WTC11 (cell line): ENCODE data around the gene TRPV6. TPM values are rescaled to one million over a fixed set of nuclear protein-coding genes. Genes with fewer than 3 reads are reported as not detected.

Source experiments
- ATAC-seq: fragments of 200-7000 bp; cut with Tn5 transposase; 2 replicates; pipeline ENCODE4 v1.10.0; 2021; ENCODE audit warnings: mild to moderate bottlenecking, moderate library complexity
- CTCF ChIA-PET: fragments of 300-600 bp; sonication (Branson Sonifier 250); formaldehyde crosslinking; loops from one replicate; lab custom pipeline; 2021; ENCODE audit warnings: antibody characterized with exemption; lab: Charles Lee
- POLR2A ChIA-PET: fragments of 350-600 bp; sonication (Branson Sonifier 250); formaldehyde crosslinking; loops from one replicate; lab custom pipeline; 2021; ENCODE audit warnings: antibody characterized with exemption; lab: Charles Lee
- DNase-seq: peaks from one replicate; pipeline ENCODE4 v3.0.0; 2021; ENCODE audit warnings: low spot score
- H3K27ac Mint-ChIP-seq: 2 replicates; pipeline ENCODE4 v1.8.0; 2021; ENCODE audit warnings: mixed read lengths
- H3K27me3 Mint-ChIP-seq: 2 replicates; pipeline ENCODE4 v1.8.0; 2021; ENCODE audit warnings: low read depth, mild to moderate bottlenecking, moderate library complexity, mixed read lengths
- H3K36me3 Mint-ChIP-seq: 2 replicates; pipeline ENCODE4 v1.8.0; 2021; ENCODE audit warnings: mixed read lengths
- H3K4me1 Mint-ChIP-seq: 2 replicates; pipeline ENCODE4 v1.8.0; 2022; ENCODE audit warnings: mixed read lengths
- H3K4me3 Mint-ChIP-seq: 2 replicates; pipeline ENCODE4 v1.8.0; 2021; ENCODE audit warnings: mild to moderate bottlenecking, moderate library complexity, mixed read lengths
- H3K9me3 Mint-ChIP-seq: 2 replicates; pipeline ENCODE4 v1.8.0; 2021; ENCODE audit warnings: mixed read lengths
- ATF1 ChIP-seq: sonication (generic); formaldehyde crosslinking; IDR thresholded peaks from 2 replicates; pipeline ENCODE4 v1.8.1; 2023; ENCODE audit warnings: mild to moderate bottlenecking, moderate library complexity, missing genetic modification reagents
- CBFB ChIP-seq: sonication (generic); formaldehyde crosslinking; IDR thresholded peaks from 2 replicates; pipeline ENCODE4 v1.8.1; 2022; ENCODE audit warnings: mild to moderate bottlenecking, low read depth, missing genetic modification reagents
- CREM ChIP-seq: sonication (generic); formaldehyde crosslinking; IDR thresholded peaks from 2 replicates; pipeline ENCODE4 v1.8.1; 2022; ENCODE audit warnings: mild to moderate bottlenecking, missing genetic modification reagents, moderate library complexity
- FOXJ3 ChIP-seq: sonication (generic); formaldehyde crosslinking; IDR thresholded peaks from 2 replicates; pipeline ENCODE4 v1.9.0; 2021; ENCODE audit warnings: missing genetic modification reagents, mild to moderate bottlenecking, borderline replicate concordance
- FOXP1 ChIP-seq: sonication (generic); formaldehyde crosslinking; IDR thresholded peaks from 2 replicates; pipeline ENCODE4 v1.8.0; 2022; ENCODE audit warnings: missing genetic modification reagents, mild to moderate bottlenecking, moderate library complexity, borderline replicate concordance
- HMGA2 ChIP-seq: fragments of 250-450 bp; sonication (Bioruptor Pico); IDR thresholded peaks from 2 replicates; pipeline ENCODE4 v1.4.0; 2021; ENCODE audit warnings: mild to moderate bottlenecking, moderate library complexity
- MXD4 ChIP-seq: fragments of 250-450 bp; sonication (Bioruptor Pico); IDR thresholded peaks from 2 replicates; pipeline ENCODE4 v1.8.0; 2021; ENCODE audit warnings: mild to moderate bottlenecking, moderate library complexity, borderline replicate concordance
- MYBL2 ChIP-seq: sonication (generic); formaldehyde crosslinking; IDR thresholded peaks from 2 replicates; pipeline ENCODE4 v1.8.1; 2023; ENCODE audit warnings: mild to moderate bottlenecking, moderate library complexity, missing genetic modification reagents
- NFYB ChIP-seq: sonication (generic); formaldehyde crosslinking; conservative IDR thresholded peaks from 2 replicates; pipeline ENCODE4 v1.8.0; 2022; ENCODE audit warnings: low read depth, missing genetic modification reagents
- ZNF396 ChIP-seq: fragments of 250-450 bp; sonication (Bioruptor Pico); IDR thresholded peaks from 2 replicates; pipeline ENCODE4 v1.8.0; 2021; ENCODE audit warnings: mild to moderate bottlenecking, moderate library complexity, borderline replicate concordance
- ZNF416 ChIP-seq: fragments of 250-450 bp; sonication (Bioruptor Pico); IDR thresholded peaks from 2 replicates; pipeline ENCODE4 v1.9.0; 2021; ENCODE audit warnings: mild to moderate bottlenecking, inconsistent platforms
- ZNF423 ChIP-seq: fragments of 250-450 bp; sonication (Bioruptor Pico); IDR thresholded peaks from 2 replicates; pipeline ENCODE4 v2.1.2; 2022; ENCODE audit warnings: mild to moderate bottlenecking, moderate library complexity
- total RNA-seq: library from RNA; stranded (reverse); gene quantifications from 3 replicates; pipeline ENCODE4 v1.2.3, GENCODE V29; 2021
- TF ChIP-seq, protein P1 (sequence below): sonication (generic); formaldehyde crosslinking; IDR thresholded peaks from 2 replicates; pipeline ENCODE4 v1.8.1; 2022; ENCODE audit warnings: low read depth, mild to moderate bottlenecking, moderate library complexity, missing genetic modification reagents, borderline replicate concordance
- TF ChIP-seq, protein P2 (sequence below): sonication (generic); formaldehyde crosslinking; IDR thresholded peaks from 2 replicates; pipeline ENCODE4 v1.8.0; 2022; ENCODE audit warnings: mild to moderate bottlenecking, missing genetic modification reagents
- TF ChIP-seq, protein P3 (sequence below): sonication (generic); formaldehyde crosslinking; IDR thresholded peaks from 2 replicates; pipeline ENCODE4 v1.8.0; 2022; ENCODE audit warnings: mild to moderate bottlenecking, missing genetic modification reagents
- TF ChIP-seq, protein P4 (sequence below): sonication (generic); formaldehyde crosslinking; IDR thresholded peaks from 2 replicates; pipeline ENCODE4 v1.8.0; 2023; ENCODE audit warnings: missing genetic modification reagents
- TF ChIP-seq, protein P5 (sequence below): sonication (generic); formaldehyde crosslinking; IDR thresholded peaks from 2 replicates; pipeline ENCODE4 v1.8.1; 2023; ENCODE audit warnings: mild to moderate bottlenecking, missing genetic modification reagents
- TF ChIP-seq, protein P6 (sequence below): fragments of 250-450 bp; sonication (Bioruptor Pico); conservative IDR thresholded peaks from 2 replicates; pipeline ENCODE4 v1.9.0; 2021; ENCODE audit warnings: mild to moderate bottlenecking
- TF ChIP-seq, protein P7 (sequence below): fragments of 250-450 bp; sonication (Bioruptor Pico); IDR thresholded peaks from 2 replicates; pipeline ENCODE4 v1.9.0; 2021; ENCODE audit warnings: mild to moderate bottlenecking
- TF ChIP-seq, protein P8 (sequence below): sonication (generic); formaldehyde crosslinking; IDR thresholded peaks from 2 replicates; pipeline ENCODE4 v1.8.0; 2022; ENCODE audit warnings: mild to moderate bottlenecking, missing genetic modification reagents
- TF ChIP-seq, protein P9 (sequence below): fragments of 250-450 bp; sonication (Bioruptor Pico); IDR thresholded peaks from 2 replicates; pipeline ENCODE4 v1.9.0; 2021; ENCODE audit warnings: mild to moderate bottlenecking, borderline replicate concordance

The TRPV6 gene
- total RNA-seq, 1 experiment from 2014 or later, result 0.63 TPM

DNA sequence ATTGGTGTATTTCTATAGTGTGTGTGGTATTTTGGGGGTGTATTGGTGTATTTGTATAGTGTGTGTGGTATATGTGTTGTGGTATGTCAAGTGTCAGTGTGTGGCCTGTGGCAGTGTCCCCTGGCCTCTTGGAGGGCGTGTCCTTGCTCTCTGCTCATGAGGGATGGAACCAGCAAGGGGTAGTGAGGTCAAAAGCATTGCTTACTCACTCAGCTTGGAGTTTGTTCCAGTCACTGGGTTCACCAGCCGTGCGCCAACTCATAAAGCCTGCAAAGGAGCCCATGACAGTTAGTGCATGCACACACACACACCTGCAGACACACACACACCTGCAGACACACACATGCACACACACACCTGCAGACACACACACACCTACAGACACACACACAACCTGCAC lies 4.3 kb upstream of the TRPV6 start (continued):
- TF ChIP-seq, protein P1, sequence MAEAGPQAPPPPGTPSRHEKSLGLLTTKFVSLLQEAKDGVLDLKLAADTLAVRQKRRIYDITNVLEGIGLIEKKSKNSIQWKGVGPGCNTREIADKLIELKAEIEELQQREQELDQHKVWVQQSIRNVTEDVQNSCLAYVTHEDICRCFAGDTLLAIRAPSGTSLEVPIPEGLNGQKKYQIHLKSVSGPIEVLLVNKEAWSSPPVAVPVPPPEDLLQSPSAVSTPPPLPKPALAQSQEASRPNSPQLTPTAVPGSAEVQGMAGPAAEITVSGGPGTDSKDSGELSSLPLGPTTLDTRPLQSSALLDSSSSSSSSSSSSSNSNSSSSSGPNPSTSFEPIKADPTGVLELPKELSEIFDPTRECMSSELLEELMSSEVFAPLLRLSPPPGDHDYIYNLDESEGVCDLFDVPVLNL (CRISPR knock-in tag), result no peak
- TF ChIP-seq, protein P2, sequence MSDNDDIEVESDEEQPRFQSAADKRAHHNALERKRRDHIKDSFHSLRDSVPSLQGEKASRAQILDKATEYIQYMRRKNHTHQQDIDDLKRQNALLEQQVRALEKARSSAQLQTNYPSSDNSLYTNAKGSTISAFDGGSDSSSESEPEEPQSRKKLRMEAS (CRISPR knock-in tag), result no peak
- TF ChIP-seq ATF1 (CRISPR knock-in tag) (no peak), CBFB (CRISPR knock-in tag) (no peak), ZNF423 (CRISPR knock-in tag) (no peak), MXD4 (CRISPR knock-in tag) (no peak), MYBL2 (no peak), HMGA2 (CRISPR knock-in tag) (no peak), ZNF396 (CRISPR knock-in tag) (no peak), ZNF416 (CRISPR knock-in tag) (no peak), FOXP1 (CRISPR knock-in tag) (no peak)
- TF ChIP-seq, protein P3, sequence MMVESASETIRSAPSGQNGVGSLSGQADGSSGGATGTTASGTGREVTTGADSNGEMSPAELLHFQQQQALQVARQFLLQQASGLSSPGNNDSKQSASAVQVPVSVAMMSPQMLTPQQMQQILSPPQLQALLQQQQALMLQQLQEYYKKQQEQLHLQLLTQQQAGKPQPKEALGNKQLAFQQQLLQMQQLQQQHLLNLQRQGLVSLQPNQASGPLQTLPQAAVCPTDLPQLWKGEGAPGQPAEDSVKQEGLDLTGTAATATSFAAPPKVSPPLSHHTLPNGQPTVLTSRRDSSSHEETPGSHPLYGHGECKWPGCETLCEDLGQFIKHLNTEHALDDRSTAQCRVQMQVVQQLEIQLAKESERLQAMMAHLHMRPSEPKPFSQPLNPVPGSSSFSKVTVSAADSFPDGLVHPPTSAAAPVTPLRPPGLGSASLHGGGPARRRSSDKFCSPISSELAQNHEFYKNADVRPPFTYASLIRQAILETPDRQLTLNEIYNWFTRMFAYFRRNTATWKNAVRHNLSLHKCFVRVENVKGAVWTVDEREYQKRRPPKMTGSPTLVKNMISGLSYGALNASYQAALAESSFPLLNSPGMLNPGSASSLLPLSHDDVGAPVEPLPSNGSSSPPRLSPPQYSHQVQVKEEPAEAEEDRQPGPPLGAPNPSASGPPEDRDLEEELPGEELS (CRISPR knock-in tag), result no peak
- TF ChIP-seq, protein P4, sequence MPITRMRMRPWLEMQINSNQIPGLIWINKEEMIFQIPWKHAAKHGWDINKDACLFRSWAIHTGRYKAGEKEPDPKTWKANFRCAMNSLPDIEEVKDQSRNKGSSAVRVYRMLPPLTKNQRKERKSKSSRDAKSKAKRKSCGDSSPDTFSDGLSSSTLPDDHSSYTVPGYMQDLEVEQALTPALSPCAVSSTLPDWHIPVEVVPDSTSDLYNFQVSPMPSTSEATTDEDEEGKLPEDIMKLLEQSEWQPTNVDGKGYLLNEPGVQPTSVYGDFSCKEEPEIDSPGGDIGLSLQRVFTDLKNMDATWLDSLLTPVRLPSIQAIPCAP (CRISPR knock-in tag), result no peak
- TF ChIP-seq, protein P5, sequence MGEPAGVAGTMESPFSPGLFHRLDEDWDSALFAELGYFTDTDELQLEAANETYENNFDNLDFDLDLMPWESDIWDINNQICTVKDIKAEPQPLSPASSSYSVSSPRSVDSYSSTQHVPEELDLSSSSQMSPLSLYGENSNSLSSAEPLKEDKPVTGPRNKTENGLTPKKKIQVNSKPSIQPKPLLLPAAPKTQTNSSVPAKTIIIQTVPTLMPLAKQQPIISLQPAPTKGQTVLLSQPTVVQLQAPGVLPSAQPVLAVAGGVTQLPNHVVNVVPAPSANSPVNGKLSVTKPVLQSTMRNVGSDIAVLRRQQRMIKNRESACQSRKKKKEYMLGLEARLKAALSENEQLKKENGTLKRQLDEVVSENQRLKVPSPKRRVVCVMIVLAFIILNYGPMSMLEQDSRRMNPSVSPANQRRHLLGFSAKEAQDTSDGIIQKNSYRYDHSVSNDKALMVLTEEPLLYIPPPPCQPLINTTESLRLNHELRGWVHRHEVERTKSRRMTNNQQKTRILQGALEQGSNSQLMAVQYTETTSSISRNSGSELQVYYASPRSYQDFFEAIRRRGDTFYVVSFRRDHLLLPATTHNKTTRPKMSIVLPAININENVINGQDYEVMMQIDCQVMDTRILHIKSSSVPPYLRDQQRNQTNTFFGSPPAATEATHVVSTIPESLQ, result no peak
- TF ChIP-seq, protein P6, sequence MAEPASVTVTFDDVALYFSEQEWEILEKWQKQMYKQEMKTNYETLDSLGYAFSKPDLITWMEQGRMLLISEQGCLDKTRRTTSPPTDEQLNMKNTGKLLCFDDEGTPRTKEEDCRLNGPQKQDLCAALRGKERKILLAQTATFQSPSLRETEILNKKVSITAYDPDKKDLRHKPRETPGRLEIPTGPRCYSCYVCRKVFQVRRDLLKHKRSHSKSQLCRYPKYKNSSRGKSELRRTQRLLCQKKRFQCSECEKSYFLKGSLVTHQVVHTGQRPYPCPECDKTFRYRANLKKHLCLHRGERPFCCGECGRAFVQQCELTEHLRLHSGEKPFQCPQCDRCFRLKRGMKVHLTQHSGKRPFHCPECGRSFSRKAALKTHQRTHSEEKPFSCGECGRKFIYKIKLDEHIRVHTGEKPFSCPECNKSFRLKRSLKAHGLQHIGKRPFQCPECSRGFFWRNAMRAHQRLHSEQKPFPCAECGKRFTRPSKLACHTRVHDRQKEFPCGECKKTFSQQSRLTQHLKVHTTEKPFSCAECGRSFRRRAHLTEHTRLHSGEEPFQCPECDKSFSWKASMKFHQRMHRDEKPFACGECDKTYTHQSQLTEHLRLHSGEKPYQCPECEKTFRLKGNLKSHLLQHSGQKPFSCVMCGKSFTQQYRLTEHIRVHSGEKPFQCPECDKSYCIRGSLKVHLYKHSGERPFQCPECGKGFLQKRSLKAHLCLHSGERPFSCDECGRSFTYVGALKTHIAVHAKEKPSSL, result no peak
- TF ChIP-seq, protein P7, sequence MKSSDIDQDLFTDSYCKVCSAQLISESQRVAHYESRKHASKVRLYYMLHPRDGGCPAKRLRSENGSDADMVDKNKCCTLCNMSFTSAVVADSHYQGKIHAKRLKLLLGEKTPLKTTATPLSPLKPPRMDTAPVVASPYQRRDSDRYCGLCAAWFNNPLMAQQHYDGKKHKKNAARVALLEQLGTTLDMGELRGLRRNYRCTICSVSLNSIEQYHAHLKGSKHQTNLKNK (CRISPR knock-in tag), result no peak

DNA sequence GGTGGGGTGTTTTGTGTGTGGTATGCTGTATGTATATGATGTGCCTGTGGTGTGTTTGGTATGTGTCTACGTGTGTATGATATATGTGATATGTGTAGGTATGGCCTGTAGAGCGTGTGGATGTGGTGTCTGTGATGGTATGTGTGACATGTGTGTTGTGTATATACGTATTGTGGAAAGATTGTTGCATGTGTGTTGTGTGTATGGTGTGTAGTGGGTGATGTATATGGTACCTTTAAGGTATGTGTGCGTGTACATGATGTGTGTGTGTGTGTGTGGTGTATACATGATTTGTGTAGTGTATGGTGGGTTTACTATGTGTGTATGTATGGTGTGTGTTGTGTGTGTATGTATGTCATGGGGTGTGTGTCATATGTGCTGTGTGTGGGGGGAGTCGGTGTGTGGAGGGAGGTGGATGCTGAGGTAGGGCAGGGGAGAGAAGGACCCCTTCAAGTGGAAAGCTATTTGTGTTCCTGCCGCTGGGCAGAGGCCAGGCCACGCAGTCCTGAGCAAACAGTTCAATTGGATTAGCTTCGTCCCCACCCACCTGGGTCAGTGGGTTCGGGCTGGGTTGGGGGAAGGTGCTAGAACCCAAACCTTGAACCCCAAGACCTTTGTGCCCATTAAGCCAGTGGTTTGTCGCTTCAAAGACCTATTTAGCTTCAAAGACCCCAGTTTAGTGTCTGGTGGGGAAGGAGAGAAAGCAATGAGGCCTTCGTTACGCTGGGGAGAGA lies 1.9 kb upstream of the TRPV6 start:
- H3K4me1 Mint-ChIP-seq, result peaks cover 8% of the 10 kb centered on the region
- no peak for ATAC-seq
- no peaks in the 10 kb centered on the region for H3K36me3 Mint-ChIP-seq
- no peak overlapping the region for H3K4me3 Mint-ChIP-seq
- POLR2A ChIA-PET, result interaction anchor here (0.6 kb wide), 1 partner anchor 11 kb away, joined by 4 read pairs; no protein-coding TSS in a partner anchor
- H3K27me3 Mint-ChIP-seq, result no peaks in the 10 kb centered on the region; the same call in 1 of the 2 replicates
- H3K9me3 Mint-ChIP-seq, result peaks cover 7% of the 10 kb centered on the region
- no peak overlapping the region for H3K27ac Mint-ChIP-seq
- no peak for DNase-seq
- CTCF ChIA-PET, result interaction anchor here (1.0 to 2.1 kb wide), 4 partner anchors 46 to 328 kb away, joined by 4 to 11 read pairs (median 7); partner anchors contain the start of gene TRPV5
- TF ChIP-seq HMGA2 (CRISPR knock-in tag), result no peak
- TF ChIP-seq CREM, result no peak
- TF ChIP-seq, protein P8, sequence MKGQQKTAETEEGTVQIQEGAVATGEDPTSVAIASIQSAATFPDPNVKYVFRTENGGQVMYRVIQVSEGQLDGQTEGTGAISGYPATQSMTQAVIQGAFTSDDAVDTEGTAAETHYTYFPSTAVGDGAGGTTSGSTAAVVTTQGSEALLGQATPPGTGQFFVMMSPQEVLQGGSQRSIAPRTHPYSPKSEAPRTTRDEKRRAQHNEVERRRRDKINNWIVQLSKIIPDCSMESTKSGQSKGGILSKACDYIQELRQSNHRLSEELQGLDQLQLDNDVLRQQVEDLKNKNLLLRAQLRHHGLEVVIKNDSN, result no peak
- TF ChIP-seq FOXJ3 (CRISPR knock-in tag), result no peak
- TF ChIP-seq NFYB (CRISPR knock-in tag), result no peak
- TF ChIP-seq, protein P9, sequence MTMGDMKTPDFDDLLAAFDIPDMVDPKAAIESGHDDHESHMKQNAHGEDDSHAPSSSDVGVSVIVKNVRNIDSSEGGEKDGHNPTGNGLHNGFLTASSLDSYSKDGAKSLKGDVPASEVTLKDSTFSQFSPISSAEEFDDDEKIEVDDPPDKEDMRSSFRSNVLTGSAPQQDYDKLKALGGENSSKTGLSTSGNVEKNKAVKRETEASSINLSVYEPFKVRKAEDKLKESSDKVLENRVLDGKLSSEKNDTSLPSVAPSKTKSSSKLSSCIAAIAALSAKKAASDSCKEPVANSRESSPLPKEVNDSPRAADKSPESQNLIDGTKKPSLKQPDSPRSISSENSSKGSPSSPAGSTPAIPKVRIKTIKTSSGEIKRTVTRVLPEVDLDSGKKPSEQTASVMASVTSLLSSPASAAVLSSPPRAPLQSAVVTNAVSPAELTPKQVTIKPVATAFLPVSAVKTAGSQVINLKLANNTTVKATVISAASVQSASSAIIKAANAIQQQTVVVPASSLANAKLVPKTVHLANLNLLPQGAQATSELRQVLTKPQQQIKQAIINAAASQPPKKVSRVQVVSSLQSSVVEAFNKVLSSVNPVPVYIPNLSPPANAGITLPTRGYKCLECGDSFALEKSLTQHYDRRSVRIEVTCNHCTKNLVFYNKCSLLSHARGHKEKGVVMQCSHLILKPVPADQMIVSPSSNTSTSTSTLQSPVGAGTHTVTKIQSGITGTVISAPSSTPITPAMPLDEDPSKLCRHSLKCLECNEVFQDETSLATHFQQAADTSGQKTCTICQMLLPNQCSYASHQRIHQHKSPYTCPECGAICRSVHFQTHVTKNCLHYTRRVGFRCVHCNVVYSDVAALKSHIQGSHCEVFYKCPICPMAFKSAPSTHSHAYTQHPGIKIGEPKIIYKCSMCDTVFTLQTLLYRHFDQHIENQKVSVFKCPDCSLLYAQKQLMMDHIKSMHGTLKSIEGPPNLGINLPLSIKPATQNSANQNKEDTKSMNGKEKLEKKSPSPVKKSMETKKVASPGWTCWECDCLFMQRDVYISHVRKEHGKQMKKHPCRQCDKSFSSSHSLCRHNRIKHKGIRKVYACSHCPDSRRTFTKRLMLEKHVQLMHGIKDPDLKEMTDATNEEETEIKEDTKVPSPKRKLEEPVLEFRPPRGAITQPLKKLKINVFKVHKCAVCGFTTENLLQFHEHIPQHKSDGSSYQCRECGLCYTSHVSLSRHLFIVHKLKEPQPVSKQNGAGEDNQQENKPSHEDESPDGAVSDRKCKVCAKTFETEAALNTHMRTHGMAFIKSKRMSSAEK (CRISPR knock-in tag), result no peak
